Skeletal muscle tissue (tissue), 4 donors: Measurements from ENCODE around the gene MOCOS. TPM values are rescaled to one million over a fixed set of nuclear protein-coding genes. Genes with fewer than 3 reads are reported as not detected.

Experiments
- H3K27ac ChIP-seq: one replicate; pipeline ENCODE4 v1.7.0; 2013; ENCODE audit warnings: mild to moderate bottlenecking, low read depth, low read length, inconsistent platforms
- H3K27me3 ChIP-seq, 3 donors: one replicate each; pipeline ENCODE4 v1.7.0; 2013; ENCODE audit warnings: low read length in 3 of 3; ENCODE audit not compliant: control insufficient read depth in 3 of 3, insufficient read depth in 3 of 3
- H3K36me3 ChIP-seq, 3 donors: one replicate each; pipeline ENCODE4 v1.7.0; 2013; ENCODE audit warnings: low read length in 3 of 3; ENCODE audit not compliant: control insufficient read depth in 3 of 3, insufficient read depth in 3 of 3
- H3K4me1 ChIP-seq, 3 donors: one replicate each; pipeline ENCODE4 v1.7.0; 2013; ENCODE audit warnings: low read length in 3 of 3, mild to moderate bottlenecking in 3 of 3; ENCODE audit not compliant: control insufficient read depth in 3 of 3, insufficient read depth in 3 of 3
- H3K4me3 ChIP-seq, 3 donors: one replicate each; pipeline ENCODE4 v1.7.0; 2013; ENCODE audit warnings: low read length in 3 of 3
- H3K9ac ChIP-seq, 3 donors: one replicate each; pipeline ENCODE4 v1.7.0; 2013; ENCODE audit warnings: low read length in 3 of 3, mild to moderate bottlenecking in 3 of 3, moderate library complexity in 2 of 3, low read depth in 1 of 3
- H3K9me3 ChIP-seq, 3 donors: one replicate each; pipeline ENCODE4 v1.7.0; 2013; ENCODE audit warnings: low read length in 3 of 3; ENCODE audit not compliant: control insufficient read depth in 3 of 3
- total RNA-seq: library from RNA; depleted of rRNA; stranded (reverse); fragments of >200 nt; gene quantifications from one replicate; pipeline ENCODE4 v1.2.3, GENCODE V29; 2014
- donor health status: Osteomylitis.

MOCOS gene
- total RNA-seq, 1 donor from 2014 or later, result 0.52 TPM

GRCh38 chr18:36275561-36275960 is 88.3 kb downstream of the MOCOS start:
- Histone ChIP-seq H3K9ac (no peak overlapping the region), H3K36me3 (no peaks in the 10 kb centered on the region), H3K27me3 (peaks cover 0 to 5% (median 0%) of the 10 kb centered on the region in 3 donors), H3K27ac (no peak overlapping the region), H3K9me3 (no peaks in the 10 kb centered on the region), H3K4me1 (no peaks in the 10 kb centered on the region), H3K4me3 (no peak overlapping the region)

GRCh38 chr18:36279001-36279400 is 91.7 kb downstream of the MOCOS start:
- H3K36me3 ChIP-seq, result no peaks in the 10 kb centered on the region
- H3K27ac ChIP-seq, result no peak overlapping the region
- no peaks in the 10 kb centered on the region for H3K4me1 ChIP-seq
- peaks cover 3 to 5% (median 3%) of the 10 kb centered on the region in 3 donors for H3K27me3 ChIP-seq
- no peak overlapping the region for H3K4me3 ChIP-seq
- no peaks in the 10 kb centered on the region for H3K9me3 ChIP-seq
- no peak overlapping the region for H3K9ac ChIP-seq

- no peak overlapping the region for H3K27ac ChIP-seq
- no peaks in the 10 kb centered on the region for H3K4me1 ChIP-seq
- H3K4me3 ChIP-seq, result no peak overlapping the region
- peaks cover 3 to 5% (median 5%) of the 10 kb centered on the region in 3 donors for H3K27me3 ChIP-seq
- H3K9me3 ChIP-seq, result no peaks in the 10 kb centered on the region
- no peaks in the 10 kb centered on the region for H3K36me3 ChIP-seq
- H3K9ac ChIP-seq, result no peak overlapping the region
Measured at GRCh38 chr18:36281936-36282335, 94.6 kb downstream of the MOCOS start.

GRCh38 chr18:36283448-36283847 is 96.2 kb downstream of the MOCOS start:
- Histone ChIP-seq H3K36me3 (no peaks in the 10 kb centered on the region), H3K4me1 (no peaks in the 10 kb centered on the region), H3K9me3 (no peaks in the 10 kb centered on the region), H3K27me3 (peaks cover 3 to 5% (median 5%) of the 10 kb centered on the region in 3 donors), H3K9ac (peak overlapping the region in 1 of 3 donors; percentile 16), H3K4me3 (no peak overlapping the region), H3K27ac (no peak overlapping the region)

- Histone ChIP-seq H3K9me3 (no peaks in the 10 kb centered on the region), H3K4me3 (no peak overlapping the region), H3K27ac (no peak overlapping the region), H3K36me3 (no peaks in the 10 kb centered on the region), H3K27me3 (peaks cover 0 to 5% (median 3%) of the 10 kb centered on the region in 3 donors), H3K4me1 (no peaks in the 10 kb centered on the region), H3K9ac (no peak overlapping the region)
Measured at GRCh38 chr18:36284268-36284667, 97.0 kb downstream of the MOCOS start.

GRCh38 chr18:36284671-36285295 is 97.5 kb downstream of the MOCOS start:
- no peak overlapping the region for H3K9ac ChIP-seq

GRCh38 chr18:36287653-36288052 is 100.4 kb downstream of the MOCOS start:
- no peak overlapping the region for H3K4me3 ChIP-seq
- H3K27me3 ChIP-seq, result peaks cover 0 to 2% (median 0%) of the 10 kb centered on the region in 3 donors
- H3K9ac ChIP-seq, result no peak overlapping the region
- no peaks in the 10 kb centered on the region for H3K4me1 ChIP-seq
- H3K27ac ChIP-seq, result no peak overlapping the region
- no peaks in the 10 kb centered on the region for H3K36me3 ChIP-seq
- H3K9me3 ChIP-seq, result no peaks in the 10 kb centered on the region

More at GRCh38 chr18:36284671-36285295, 97.5 kb downstream of the MOCOS start:
- Histone ChIP-seq H3K4me1 (no peaks in the 10 kb centered on the region), H3K27ac (no peak overlapping the region), H3K27me3 (peaks cover 0 to 5% (median 3%) of the 10 kb centered on the region in 3 donors), H3K4me3 (no peak overlapping the region), H3K36me3 (no peaks in the 10 kb centered on the region), H3K9me3 (no peaks in the 10 kb centered on the region)

GRCh38 chr18:36288689-36289088 is 101.4 kb downstream of the MOCOS start:
- Histone ChIP-seq H3K36me3 (no peaks in the 10 kb centered on the region), H3K27me3 (peaks cover 0 to 2% (median 0%) of the 10 kb centered on the region in 3 donors), H3K27ac (no peak overlapping the region), H3K4me1 (no peaks in the 10 kb centered on the region), H3K4me3 (no peak overlapping the region), H3K9ac (no peak overlapping the region), H3K9me3 (no peaks in the 10 kb centered on the region)

GRCh38 chr18:36294031-36294430 is 106.7 kb downstream of the MOCOS start:
- H3K27ac ChIP-seq, result no peak overlapping the region
- H3K9me3 ChIP-seq, result no peaks in the 10 kb centered on the region
- H3K27me3 ChIP-seq, result peaks cover 0 to 4% (median 0%) of the 10 kb centered on the region in 3 donors

GRCh38 chr18:36295214-36295613 is 107.9 kb downstream of the MOCOS start:
- Histone ChIP-seq H3K4me3 (no peak overlapping the region), H3K27ac (no peak overlapping the region), H3K36me3 (no peaks in the 10 kb centered on the region), H3K27me3 (peaks cover 0 to 4% (median 0%) of the 10 kb centered on the region in 3 donors), H3K9me3 (no peaks in the 10 kb centered on the region), H3K4me1 (peaks cover 4 to 18% (median 7%) of the 10 kb centered on the region in 3 donors), H3K9ac (no peak overlapping the region)

More at GRCh38 chr18:36294031-36294430, 106.7 kb downstream of the MOCOS start:
- H3K4me3 ChIP-seq, result no peak overlapping the region
- H3K36me3 ChIP-seq, result no peaks in the 10 kb centered on the region
- H3K9ac ChIP-seq, result no peak overlapping the region
- peaks cover 4 to 7% (median 4%) of the 10 kb centered on the region in 3 donors for H3K4me1 ChIP-seq
